ENCODE data around the gene C17orf50.

Gene C17orf50

DNA sequence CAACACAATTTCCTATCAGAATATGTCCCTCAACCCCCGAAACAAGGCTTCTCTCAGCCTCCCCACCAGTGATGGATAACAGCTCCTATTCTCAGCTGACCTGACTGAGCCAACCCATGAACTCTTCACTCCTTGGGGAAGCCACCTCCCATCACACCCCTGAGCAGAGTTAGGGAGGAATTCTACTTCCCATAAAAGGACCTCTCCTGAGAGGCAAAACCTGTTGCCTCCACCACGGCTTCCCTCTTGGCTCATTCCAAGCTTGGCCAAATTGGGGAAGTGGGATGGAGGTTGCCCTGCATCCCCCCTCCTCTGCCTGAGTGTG, 34.9 kb upstream of the C17orf50 start:
- Histone ChIP-seq H3K79me2 (ENCODE audit: control insufficient read depth, low read length) (no peaks in the 10 kb centered on the region), H4K20me1 (ENCODE audit: control insufficient read depth, insufficient read depth, low read depth, low read length) (no peaks in the 10 kb centered on the region; the same call in 1 of the 2 replicates), H3K9me2 (replicated peaks; ENCODE audit: control insufficient read depth, low read length) (no peaks in the 10 kb centered on the region), H3K9me3 (ENCODE audit: control insufficient read depth, insufficient read depth, low read length) (no peaks in the 10 kb centered on the region), H3K4me3 (ENCODE audit: low read length) (no peak overlapping the region), H3K27ac (ENCODE audit: low read depth, low read length) (no peak overlapping the region), H3K4me1 (ENCODE audit: control insufficient read depth, low read length) (peaks cover 12% of the 10 kb centered on the region), H3F3A (ENCODE audit: control insufficient read depth, insufficient read depth) (no peaks in the 10 kb centered on the region), H3K36me3 (ENCODE audit: control insufficient read depth, low read length) (peaks cover 13% of the 10 kb centered on the region), H3K4me2 (ENCODE audit: low read length) (no peak overlapping the region), H3K27me3 (ENCODE audit: control insufficient read depth, low read length) (peaks cover 2% of the 10 kb centered on the region)
- TF ChIP-seq, protein P1, sequence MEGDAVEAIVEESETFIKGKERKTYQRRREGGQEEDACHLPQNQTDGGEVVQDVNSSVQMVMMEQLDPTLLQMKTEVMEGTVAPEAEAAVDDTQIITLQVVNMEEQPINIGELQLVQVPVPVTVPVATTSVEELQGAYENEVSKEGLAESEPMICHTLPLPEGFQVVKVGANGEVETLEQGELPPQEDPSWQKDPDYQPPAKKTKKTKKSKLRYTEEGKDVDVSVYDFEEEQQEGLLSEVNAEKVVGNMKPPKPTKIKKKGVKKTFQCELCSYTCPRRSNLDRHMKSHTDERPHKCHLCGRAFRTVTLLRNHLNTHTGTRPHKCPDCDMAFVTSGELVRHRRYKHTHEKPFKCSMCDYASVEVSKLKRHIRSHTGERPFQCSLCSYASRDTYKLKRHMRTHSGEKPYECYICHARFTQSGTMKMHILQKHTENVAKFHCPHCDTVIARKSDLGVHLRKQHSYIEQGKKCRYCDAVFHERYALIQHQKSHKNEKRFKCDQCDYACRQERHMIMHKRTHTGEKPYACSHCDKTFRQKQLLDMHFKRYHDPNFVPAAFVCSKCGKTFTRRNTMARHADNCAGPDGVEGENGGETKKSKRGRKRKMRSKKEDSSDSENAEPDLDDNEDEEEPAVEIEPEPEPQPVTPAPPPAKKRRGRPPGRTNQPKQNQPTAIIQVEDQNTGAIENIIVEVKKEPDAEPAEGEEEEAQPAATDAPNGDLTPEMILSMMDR (IDR thresholded peaks at IDR 0.05; ENCODE audit: low read depth, low read length, poor library complexity, severe bottlenecking), result no peak
- TF ChIP-seq EZH2phosphoT487 (IDR thresholded peaks at IDR 0.05; ENCODE audit: borderline replicate concordance, low read length), result no peak

DNA sequence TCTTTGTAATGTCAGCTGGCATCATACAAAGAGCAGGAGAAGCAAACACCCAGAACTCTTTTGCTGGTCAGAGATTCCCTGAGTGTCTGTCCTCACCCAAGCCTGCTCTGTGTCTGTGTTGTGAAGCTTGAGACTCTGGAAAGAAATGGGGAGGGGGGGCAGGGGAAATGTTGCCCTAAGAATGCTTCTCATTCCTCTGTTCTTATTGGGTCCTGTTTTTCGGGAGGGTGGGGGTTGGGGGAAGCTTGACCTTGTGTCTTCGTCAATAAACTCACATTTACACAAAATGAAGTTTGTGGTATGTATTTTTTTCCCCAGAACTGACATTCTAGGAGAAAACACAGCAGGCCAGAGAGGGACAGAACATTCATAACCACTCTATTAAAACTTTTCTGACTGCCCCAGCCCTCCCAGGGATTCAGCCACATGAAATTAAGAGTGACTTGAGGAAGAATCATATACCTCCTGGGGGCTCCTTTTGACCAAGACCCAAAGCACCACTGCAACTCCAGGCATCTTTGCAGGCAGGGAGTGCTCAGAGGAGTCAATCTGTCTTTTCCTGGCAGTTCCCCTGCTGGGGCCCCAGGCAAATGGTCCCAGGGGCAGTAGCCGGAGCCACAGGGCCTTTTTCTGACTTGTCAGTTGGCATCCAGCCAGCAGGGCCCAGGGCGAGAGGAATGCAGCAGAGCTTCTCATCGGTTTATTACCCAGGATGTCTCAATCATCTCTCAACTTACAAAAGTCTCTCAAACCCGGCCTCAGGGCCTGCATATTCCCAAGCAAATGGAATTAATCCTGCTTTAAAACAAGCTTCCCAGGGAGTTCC, 34.3 kb upstream of the C17orf50 start:
- Histone ChIP-seq H3K79me2 (ENCODE audit: control insufficient read depth, low read length) (no peaks in the 10 kb centered on the region), H4K20me1 (ENCODE audit: control insufficient read depth, insufficient read depth, low read depth, low read length) (no peaks in the 10 kb centered on the region), H3K4me2 (ENCODE audit: low read length) (no peak overlapping the region), H3K4me3 (ENCODE audit: low read length) (no peak overlapping the region), H3K36me3 (ENCODE audit: control insufficient read depth, low read length) (peaks cover 13% of the 10 kb centered on the region), H3K9me3 (ENCODE audit: control insufficient read depth, insufficient read depth, low read length) (no peaks in the 10 kb centered on the region), H3K27ac (ENCODE audit: low read depth, low read length) (no peak overlapping the region), H3K27me3 (ENCODE audit: control insufficient read depth, low read length) (peaks cover 8% of the 10 kb centered on the region), H3K9me2 (replicated peaks; ENCODE audit: control insufficient read depth, low read length) (no peaks in the 10 kb centered on the region), H3F3A (ENCODE audit: control insufficient read depth, insufficient read depth) (no peaks in the 10 kb centered on the region), H3K4me1 (ENCODE audit: control insufficient read depth, low read length) (peaks cover 12% of the 10 kb centered on the region)
- no peak for TF ChIP-seq EZH2phosphoT487 (IDR thresholded peaks at IDR 0.05; ENCODE audit: borderline replicate concordance, low read length)
- TF ChIP-seq, protein P1 (IDR thresholded peaks at IDR 0.05; ENCODE audit: low read depth, low read length, poor library complexity, severe bottlenecking), result no peak

DNA sequence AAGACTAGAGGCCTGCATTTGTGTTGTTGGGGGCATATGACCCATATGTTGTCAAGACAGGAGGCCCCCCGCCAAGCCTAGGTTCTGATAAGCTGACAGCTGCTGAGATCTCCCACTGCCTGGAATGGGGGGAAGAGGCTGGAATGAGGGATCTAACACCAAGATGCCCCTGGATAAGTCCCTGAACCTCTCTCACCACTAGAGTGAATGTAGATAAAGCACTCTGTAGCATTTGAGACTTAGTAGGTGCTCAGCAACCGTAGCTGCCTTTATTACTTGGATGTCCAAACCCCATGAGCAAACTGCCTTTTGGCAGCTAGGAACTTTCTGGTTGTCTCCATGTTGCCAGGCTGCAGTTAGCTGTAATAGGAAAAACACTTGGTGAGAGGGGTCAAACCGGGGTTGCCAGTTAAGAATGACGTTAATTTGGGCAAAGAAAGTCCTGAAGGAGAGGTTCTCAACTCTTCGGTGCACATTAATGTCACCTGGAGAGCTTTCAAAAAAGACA, 33.7 kb upstream of the C17orf50 start:
- Histone ChIP-seq H3K79me2 (ENCODE audit: control insufficient read depth, low read length) (no peaks in the 10 kb centered on the region), H3K36me3 (ENCODE audit: control insufficient read depth, low read length) (peaks cover 13% of the 10 kb centered on the region), H3K4me1 (ENCODE audit: control insufficient read depth, low read length) (peaks cover 12% of the 10 kb centered on the region), H3K9me3 (ENCODE audit: control insufficient read depth, insufficient read depth, low read length) (no peaks in the 10 kb centered on the region), H3F3A (ENCODE audit: control insufficient read depth, insufficient read depth) (no peaks in the 10 kb centered on the region), H3K27me3 (ENCODE audit: control insufficient read depth, low read length) (peaks cover 11% of the 10 kb centered on the region), H3K27ac (ENCODE audit: low read depth, low read length) (no peak overlapping the region), H3K4me2 (ENCODE audit: low read length) (no peak overlapping the region), H3K9me2 (replicated peaks; ENCODE audit: control insufficient read depth, low read length) (no peaks in the 10 kb centered on the region), H4K20me1 (ENCODE audit: control insufficient read depth, insufficient read depth, low read depth, low read length) (no peaks in the 10 kb centered on the region), H3K4me3 (ENCODE audit: low read length) (no peak overlapping the region)
- TF ChIP-seq, protein P1 (IDR thresholded peaks at IDR 0.05; ENCODE audit: low read depth, low read length, poor library complexity, severe bottlenecking), result no peak
- no peak for TF ChIP-seq EZH2phosphoT487 (IDR thresholded peaks at IDR 0.05; ENCODE audit: borderline replicate concordance, low read length)

Measured in DOHH2 (cell line).